ENCODE data around the gene KRTAP5-5.
"Not testable (repeated sequence)": the region's sequence is repeated elsewhere in the genome, so short reads cannot be mapped to it uniquely, and the experiment has no call there.

The KRTAP5-5 gene

DNA sequence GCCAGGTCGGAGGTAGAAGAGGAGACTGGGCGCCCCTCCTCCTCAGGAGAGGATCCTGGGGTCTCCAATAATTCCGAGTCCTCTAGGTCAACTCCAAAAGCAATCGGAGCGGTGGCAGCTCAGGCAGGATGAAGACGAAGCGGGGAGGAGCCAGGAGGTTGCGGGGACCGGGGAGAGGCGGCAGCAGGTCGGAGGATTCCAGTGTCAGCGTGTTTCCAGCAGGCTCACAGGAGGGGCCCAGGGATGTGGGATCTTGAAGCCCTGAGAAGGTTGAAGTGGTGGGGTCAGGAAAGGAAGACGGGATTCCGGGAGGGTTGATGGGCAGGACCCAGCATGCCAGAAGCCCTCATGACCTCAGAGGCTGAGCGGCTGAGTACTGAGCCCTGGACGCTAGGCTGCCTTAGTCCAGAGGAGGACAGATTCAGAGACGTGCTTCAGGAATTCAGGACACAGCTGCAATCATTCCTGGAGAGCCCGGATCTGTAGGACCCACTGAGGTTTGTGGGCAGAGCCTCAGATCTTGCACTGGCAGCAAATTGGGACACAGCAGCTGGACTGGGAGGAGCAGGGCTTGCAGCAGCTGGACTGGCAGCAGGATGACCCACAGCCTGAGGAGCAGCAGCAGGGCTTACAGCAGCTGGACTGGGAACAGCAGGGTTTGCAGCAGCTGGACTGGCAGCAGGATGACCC lies 22.3 kb upstream of the KRTAP5-5 start:
- not testable (repeated sequence) for DNase-seq (ENCODE audit: low read depth)

DNA sequence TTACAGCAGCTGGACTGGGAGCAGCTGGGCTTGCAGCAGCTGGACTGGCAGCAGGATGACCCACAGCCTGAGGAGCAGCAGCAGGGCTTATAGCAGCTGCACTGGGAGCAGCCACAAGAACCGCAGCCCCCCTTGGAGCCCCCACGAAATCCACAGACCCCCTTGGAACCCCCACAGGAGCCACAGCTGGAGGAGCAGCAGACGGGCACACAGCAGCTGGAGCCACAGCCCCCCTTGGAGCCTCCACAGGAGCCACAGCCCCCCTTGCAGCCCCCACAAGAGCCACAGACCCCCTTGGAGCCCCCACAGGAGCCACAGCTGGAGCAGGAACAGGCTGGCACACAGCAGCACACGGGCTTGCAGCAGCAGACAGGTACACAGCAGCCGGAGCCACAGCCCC lies 21.7 kb upstream of the KRTAP5-5 start:
- DNase-seq (ENCODE audit: low read depth) = not testable (repeated sequence)

DNA sequence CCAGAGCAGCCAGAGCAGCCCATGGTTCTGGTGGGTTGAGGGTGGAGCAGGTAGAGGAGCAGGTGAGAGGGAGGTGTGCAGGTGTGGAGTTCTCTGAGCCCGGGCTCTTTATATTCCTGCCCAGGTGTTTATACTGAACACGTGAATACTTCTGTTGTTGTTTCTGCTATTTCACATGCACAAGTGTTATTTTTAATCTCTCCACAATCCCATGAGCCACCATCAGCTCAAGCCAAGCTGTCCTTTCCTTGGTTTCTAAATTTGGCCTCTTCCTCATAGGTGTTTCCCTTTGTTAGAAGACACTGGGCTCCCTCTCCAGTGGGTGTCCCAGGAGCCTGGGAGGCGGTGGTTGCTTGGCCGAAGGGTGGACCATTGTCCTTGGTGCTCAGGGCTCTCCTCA lies 21.2 kb upstream of the KRTAP5-5 start, which contains the start of gene KRTAP5-3:
TSS of gene KRTAP5-3 (minus strand) at position 101 of the 400 bp plus-strand sequence. CDS start at position 23, 78 bp downstream.
- DNase-seq (ENCODE audit: low read depth) = no peak

- DNase-seq (ENCODE audit: low read depth) = no peak
These were observed 11.3 kb upstream of the KRTAP5-5 start for GRCh38 chr11:1618231-1618630.

- no peak for DNase-seq (ENCODE audit: low read depth)
These were observed 10.1 kb upstream of the KRTAP5-5 start for GRCh38 chr11:1619449-1619848.

- DNase-seq (ENCODE audit: low read depth) = no peak
These were observed 7.5 kb upstream of the KRTAP5-5 start, which contains the start of gene KRTAP5-4 for GRCh38 chr11:1622086-1622485. KRTAP5-4 (minus strand) TSS chr11:1622138; CDS start chr11:1622093, 45 bp downstream.

- no peak for DNase-seq (ENCODE audit: low read depth)
These were observed 5.9 kb upstream of the KRTAP5-5 start for GRCh38 chr11:1623716-1624115.

DNA sequence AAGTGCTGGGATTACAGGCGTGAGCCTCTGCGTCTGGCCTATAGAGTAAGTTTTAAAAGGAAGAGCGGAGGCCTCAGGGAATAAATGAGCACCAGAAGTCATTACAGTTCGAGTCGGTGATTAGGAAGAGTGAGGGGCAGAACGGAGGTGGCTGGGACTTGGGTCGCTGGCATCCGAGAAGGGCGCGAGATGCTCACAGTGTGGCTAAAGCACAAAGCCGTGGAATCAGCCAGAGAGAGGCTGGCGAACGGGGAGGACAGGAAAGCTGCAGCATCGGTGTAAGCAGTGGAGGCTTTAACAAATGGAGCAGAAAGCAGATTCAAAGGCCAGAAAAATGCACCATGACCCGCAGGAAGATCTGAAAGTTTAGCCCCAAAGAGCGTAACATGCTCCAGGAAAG lies 5.0 kb upstream of the KRTAP5-5 start:
- no peak for DNase-seq (ENCODE audit: low read depth)

GRCh38 chr11:1625541-1625940 lies 4.0 kb upstream of the KRTAP5-5 start:
- DNase-seq (ENCODE audit: low read depth) = no peak

DNA sequence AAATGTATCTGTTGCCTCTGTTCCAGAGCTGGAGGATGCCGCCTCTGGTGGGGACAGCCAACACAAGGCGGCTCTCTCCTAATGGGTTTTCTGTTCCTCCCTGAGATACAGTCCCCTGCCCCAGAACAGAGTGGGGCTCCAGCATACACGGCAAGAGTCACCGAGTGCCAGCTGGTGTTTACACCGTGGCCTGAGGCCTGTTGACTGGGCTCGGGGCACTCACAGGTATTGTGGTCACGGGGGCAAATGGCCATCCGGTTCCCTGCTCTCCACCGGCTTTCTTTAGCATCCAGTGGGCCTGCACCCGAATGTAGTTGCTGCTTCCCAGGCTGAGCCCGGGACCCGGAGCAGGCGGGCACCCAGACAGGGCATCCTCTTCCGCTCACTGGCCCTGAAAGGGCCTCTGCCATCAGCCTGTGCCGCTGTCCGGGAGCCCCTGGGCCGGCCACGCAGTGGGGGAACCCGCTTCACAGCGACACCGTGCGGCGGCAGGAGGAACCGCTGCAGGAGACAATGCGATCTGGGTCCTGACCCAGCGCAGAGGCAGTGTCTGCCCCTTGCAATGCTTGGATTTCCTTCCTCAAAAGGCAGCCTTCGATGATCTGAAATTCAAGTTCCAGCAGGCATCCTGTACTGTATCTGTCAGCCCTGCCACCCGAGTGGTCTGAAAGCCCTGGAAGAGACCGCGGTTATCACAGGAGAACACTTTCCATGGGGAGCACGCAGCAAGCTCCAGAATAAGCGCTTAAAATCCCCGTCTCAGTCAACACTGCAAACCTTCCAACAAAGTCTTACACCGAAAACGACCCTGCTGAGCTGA lies 859 bp upstream of the KRTAP5-5 start:
- peak; percentile 24 for DNase-seq (ENCODE audit: low read depth)

DNA sequence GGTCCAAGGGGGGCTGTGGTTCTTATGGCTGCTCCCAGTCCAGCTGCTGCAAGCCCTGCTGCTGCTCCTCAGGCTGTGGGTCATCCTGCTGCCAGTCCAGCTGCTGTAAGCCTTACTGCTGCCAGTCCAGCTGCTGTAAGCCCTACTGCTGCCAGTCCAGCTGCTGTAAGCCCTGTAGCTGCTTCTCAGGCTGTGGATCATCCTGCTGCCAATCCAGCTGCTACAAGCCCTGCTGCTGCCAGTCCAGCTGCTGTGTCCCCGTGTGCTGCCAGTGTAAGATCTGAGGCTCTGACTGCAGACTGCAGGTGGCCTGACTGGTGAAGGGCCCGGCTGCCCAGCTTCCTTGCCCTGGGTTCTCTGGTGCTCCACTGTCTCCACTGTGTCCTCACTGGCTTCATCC lies 696 bp downstream of the KRTAP5-5 start:
- DNase-seq (ENCODE audit: low read depth) = no peak

DNA sequence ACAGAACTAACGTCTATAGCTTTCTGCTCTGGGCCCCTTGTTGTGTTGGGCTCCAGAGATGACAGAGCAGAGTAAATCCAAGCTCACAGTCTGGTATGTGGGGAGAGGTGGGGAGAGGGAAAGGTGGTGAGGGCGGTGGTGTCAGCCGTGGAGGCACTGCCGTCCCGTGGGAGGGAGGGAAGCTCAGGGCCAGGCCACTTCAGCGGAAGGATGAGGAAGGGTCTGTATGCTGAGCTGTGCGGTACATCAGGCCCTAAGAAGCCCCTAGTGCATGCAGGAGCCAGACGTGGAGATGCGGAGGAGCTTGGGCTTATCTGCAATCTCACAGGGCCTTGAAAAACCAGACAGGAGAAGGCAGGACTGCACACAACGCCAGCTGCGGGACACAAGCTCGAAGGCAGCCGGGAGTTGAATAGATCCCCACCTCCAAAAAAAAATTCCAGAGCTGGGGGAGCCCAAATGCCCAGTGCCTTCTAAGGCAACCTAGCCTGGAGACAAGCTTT lies 1.5 kb downstream of the KRTAP5-5 start:
- no peak for DNase-seq (ENCODE audit: low read depth)

DNA sequence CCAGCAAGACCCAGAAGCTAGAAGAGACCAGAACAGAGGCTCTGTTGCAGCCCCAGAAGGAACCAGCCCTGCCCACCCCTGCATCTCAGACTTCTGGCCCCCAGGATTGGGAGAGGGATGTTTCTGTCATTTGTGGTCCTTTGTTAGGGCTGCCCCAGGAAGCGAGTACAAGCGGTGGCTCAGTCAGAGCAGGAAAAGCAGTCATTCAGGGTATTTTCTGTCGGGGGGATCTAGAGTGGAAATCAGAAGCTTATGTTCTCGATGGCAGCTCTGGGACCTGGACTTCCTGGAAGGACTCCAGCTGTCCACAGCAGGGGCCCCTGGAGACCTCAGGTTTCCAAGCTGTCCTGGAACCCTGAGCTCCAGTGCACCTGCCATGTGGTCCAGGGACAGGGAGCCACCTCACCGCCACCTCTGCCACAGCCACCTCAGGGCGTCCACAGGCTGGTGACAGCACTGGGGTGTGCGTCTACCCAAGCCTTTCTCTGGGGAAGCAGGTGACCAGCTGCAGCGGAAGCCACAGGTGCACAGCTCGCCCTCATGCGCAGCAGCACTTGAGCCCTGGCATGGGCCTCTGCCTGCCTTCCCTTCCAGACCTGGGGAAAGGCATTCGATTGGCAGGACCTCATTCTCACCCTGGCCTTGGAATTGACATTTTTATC lies 2.6 kb downstream of the KRTAP5-5 start:
- no peak for DNase-seq (ENCODE audit: low read depth)

DNA sequence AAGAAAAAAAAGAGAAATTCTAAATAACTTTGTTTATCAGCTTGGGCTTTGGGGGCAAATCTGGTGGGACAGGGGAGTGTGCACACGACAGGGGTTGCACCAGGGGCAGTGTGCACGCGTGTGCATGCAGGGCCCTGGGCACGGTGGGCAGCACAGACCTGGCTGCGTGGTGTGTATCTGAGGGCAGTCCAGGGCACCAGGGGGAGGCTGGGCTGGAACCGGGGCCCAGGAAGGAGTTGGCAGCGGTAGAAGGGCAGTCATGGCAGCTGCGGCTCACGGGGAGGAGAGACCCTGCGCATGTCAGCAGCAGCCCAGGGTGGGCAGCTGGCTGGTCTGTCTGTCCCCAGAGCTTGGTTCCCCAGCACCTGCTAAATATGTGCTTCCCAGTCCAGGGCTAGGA lies 4.3 kb downstream of the KRTAP5-5 start:
- no peak for DNase-seq (ENCODE audit: low read depth)

GRCh38 chr11:1636291-1636950 lies 6.8 kb downstream of the KRTAP5-5 start:
- DNase-seq (ENCODE audit: low read depth) = no peak

GRCh38 chr11:1637628-1638027 lies 8.1 kb downstream of the KRTAP5-5 start:
- DNase-seq (ENCODE audit: low read depth) = no peak

- DNase-seq (ENCODE audit: low read depth) = no peak
These were observed 8.8 kb downstream of the KRTAP5-5 start for GRCh38 chr11:1638344-1638743.

DNA sequence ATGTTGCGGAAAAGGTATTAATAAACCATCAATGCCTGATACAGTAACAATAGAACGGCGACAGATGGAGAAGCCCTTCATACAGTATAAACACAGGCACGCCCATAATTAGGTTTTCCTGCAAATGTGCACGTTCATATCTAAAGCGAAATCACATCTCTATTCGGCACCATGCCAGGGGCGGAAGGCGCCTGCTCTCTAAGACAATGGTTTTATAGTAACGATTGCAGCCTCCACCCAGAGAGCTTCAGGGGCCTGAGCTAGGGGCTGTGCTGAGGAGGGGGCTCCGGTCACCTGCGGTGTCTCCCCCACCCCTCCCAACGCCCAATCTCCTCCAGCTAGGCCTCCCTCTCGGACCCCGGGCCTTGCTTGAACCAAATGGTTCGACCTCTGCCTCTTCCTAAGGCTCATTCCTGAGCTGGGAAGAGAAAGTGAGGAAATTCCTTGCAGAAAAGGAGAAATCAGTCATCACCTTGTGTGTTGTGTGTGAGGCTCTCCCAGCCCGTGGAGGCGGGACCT lies 9.6 kb downstream of the KRTAP5-5 start:
- no peak for DNase-seq (ENCODE audit: low read depth)

DNA sequence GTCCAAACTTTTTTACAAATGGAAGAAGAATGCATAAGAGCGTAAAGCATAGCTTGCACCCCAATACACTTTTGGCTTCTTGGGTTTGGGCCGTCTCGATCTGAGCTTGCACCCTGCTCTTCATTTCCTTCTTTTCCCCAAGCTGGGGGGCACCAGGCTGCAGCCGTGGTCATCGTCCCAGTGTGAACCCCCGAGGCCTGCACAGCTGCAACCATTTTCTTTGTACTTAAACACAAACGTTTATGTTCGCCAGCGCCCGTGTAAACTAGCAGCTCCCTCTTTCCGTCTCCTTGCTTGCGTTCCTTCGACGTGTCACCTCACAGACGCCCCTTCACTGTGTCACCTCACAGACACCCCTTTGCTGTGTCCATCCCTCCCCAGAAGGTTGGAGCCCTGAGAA lies 10.1 kb downstream of the KRTAP5-5 start:
- no peak for DNase-seq (ENCODE audit: low read depth)

GRCh38 chr11:1640076-1640946 lies 10.7 kb downstream of the KRTAP5-5 start:
- DNase-seq (ENCODE audit: low read depth) = no peak

- DNase-seq (ENCODE audit: low read depth) = no peak
These were observed 11.5 kb downstream of the KRTAP5-5 start for GRCh38 chr11:1641096-1641495.
